Ishikawa (cell line): ENCODE data around the gene CCL19.

ENCODE experiments used
- CEBPB ChIP-seq: IDR thresholded peaks from 2 replicates; pipeline ENCODE4 v1.6.1; 2012
- EGR1 ChIP-seq: IDR thresholded peaks from 2 replicates; pipeline ENCODE4 v1.6.1; 2012
- EP300 ChIP-seq: IDR thresholded peaks from 2 replicates; pipeline ENCODE4 v1.6.1; 2012; ENCODE audit warnings: borderline replicate concordance
- FOXM1 ChIP-seq: IDR thresholded peaks from 2 replicates; pipeline ENCODE4 v1.6.1; 2012; ENCODE audit warnings: low read depth, borderline replicate concordance
- MAX ChIP-seq: IDR thresholded peaks from 2 replicates; pipeline ENCODE4 v1.6.1; 2012
- NFIC ChIP-seq: IDR thresholded peaks from 2 replicates; pipeline ENCODE4 v1.6.1; 2012
- RAD21 ChIP-seq: IDR thresholded peaks from 2 replicates; pipeline ENCODE4 v1.6.1; 2012; ENCODE audit warnings: low read depth
- TCF12 ChIP-seq: IDR thresholded peaks from 2 replicates; pipeline ENCODE4 v1.6.1; 2012; ENCODE audit warnings: low read depth
- TEAD4 ChIP-seq: IDR thresholded peaks from 2 replicates; pipeline ENCODE4 v1.6.1; 2012

GRCh38 chr9:34655394-34655793, 35.7 kb downstream of the CCL19 start:
- TF ChIP-seq FOXM1 (no peak), RAD21 (no peak), TEAD4 (no peak), TCF12 (no peak), EP300 (no peak), MAX (no peak), EGR1 (no peak), CEBPB (no peak), NFIC (no peak)
